GM23338 (cell line): ENCODE results near the gene CHN2. TPM values are rescaled to one million over a fixed set of nuclear protein-coding genes. Genes with fewer than 3 reads are reported as not detected.

Experiments used
- ATAC-seq: fragments of 200-7000 bp; cut with Tn5 transposase; 3 replicates; pipeline ENCODE4 v1.9.1; 2020
- DNase-seq: peaks from one replicate; pipeline ENCODE4 v3.0.0-alpha.2; 2015; ENCODE audit warnings: low spot score
- H2AFZ ChIP-seq: fragments of 200-600 bp; sonication (generic); 2 replicates; pipeline ENCODE4 v1.8.0; 2016; ENCODE audit warnings: antibody characterized with exemption, mild to moderate bottlenecking, moderate library complexity
- H3F3A ChIP-seq: fragments of 200-600 bp; sonication (generic); replicated peaks from 2 replicates; pipeline ENCODE4 v1.8.0; 2017; ENCODE audit warnings: antibody characterized with exemption, mixed run types, low read depth
- H3K27ac ChIP-seq: fragments of 200-600 bp; sonication (generic); 2 replicates; pipeline ENCODE4 v1.6.1; 2016; ENCODE audit warnings: low read depth
- H3K27me3 ChIP-seq: fragments of 200-600 bp; sonication (generic); 2 replicates; pipeline ENCODE4 v1.8.0; 2016; ENCODE audit warnings: mild to moderate bottlenecking, mixed run types, moderate library complexity; ENCODE audit not compliant: insufficient read depth
- H3K36me3 ChIP-seq: fragments of 200-600 bp; sonication (generic); 2 replicates; pipeline ENCODE4 v1.8.0; 2016; ENCODE audit warnings: mild to moderate bottlenecking; ENCODE audit not compliant: insufficient read depth
- H3K4me1 ChIP-seq: fragments of 200-600 bp; sonication (generic); 2 replicates; pipeline ENCODE4 v1.8.0; 2016; ENCODE audit warnings: mild to moderate bottlenecking, moderate library complexity; ENCODE audit not compliant: insufficient read depth
- H3K4me2 ChIP-seq: fragments of 200-600 bp; sonication (generic); 2 replicates; pipeline ENCODE4 v1.7.1; 2017; ENCODE audit warnings: mixed run types
- H3K4me3 ChIP-seq: fragments of 200-600 bp; sonication (generic); 2 replicates; pipeline ENCODE4 v1.6.1; 2016; ENCODE audit warnings: mixed run types
- H3K79me2 ChIP-seq: fragments of 200-600 bp; sonication (generic); replicated peaks from 2 replicates; pipeline ENCODE4 v1.8.0; 2017; ENCODE audit warnings: mild to moderate bottlenecking; ENCODE audit not compliant: insufficient read depth
- H3K9me2 ChIP-seq: fragments of 200-600 bp; sonication (generic); 2 replicates; pipeline ENCODE4 v1.8.0; 2017; ENCODE audit not compliant: insufficient read depth
- H4K20me1 ChIP-seq: fragments of 200-600 bp; sonication (generic); replicated peaks from 2 replicates; pipeline ENCODE4 v1.8.0; 2017; ENCODE audit warnings: mild to moderate bottlenecking; ENCODE audit not compliant: insufficient read depth
- H3K27ac Mint-ChIP-seq: 2 replicates; pipeline ENCODE4 v1.8.0; 2020; ENCODE audit warnings: inconsistent platforms, mild to moderate bottlenecking, moderate library complexity, mixed read lengths
- H3K27me3 Mint-ChIP-seq: 3 replicates; pipeline ENCODE4 v1.8.0; 2022; ENCODE audit warnings: low read depth, mild to moderate bottlenecking, moderate library complexity, mixed read lengths, inconsistent platforms; ENCODE audit not compliant: insufficient read depth, poor library complexity
- H3K36me3 Mint-ChIP-seq: 3 replicates; pipeline ENCODE4 v1.8.0; 2021; ENCODE audit warnings: low read depth, mild to moderate bottlenecking, inconsistent platforms, moderate library complexity, mixed read lengths
- H3K4me1 Mint-ChIP-seq: 3 replicates; pipeline ENCODE4 v1.8.0; 2020; ENCODE audit warnings: mild to moderate bottlenecking, inconsistent platforms, mixed read lengths
- H3K4me3 Mint-ChIP-seq: 3 replicates; pipeline ENCODE4 v1.8.0; 2021; ENCODE audit warnings: moderate library complexity, mild to moderate bottlenecking, inconsistent platforms, mixed read lengths
- H3K9me3 Mint-ChIP-seq: 3 replicates; pipeline ENCODE4 v1.8.0; 2020; ENCODE audit warnings: moderate library complexity, mild to moderate bottlenecking, inconsistent platforms, mixed read lengths
- CREB1 ChIP-seq: fragments of 250-450 bp; sonication (Bioruptor Pico); IDR thresholded peaks from 2 replicates; pipeline ENCODE4 v1.5.0; 2020; ENCODE audit warnings: low read depth, mild to moderate bottlenecking, moderate library complexity
- CTCF ChIP-seq, 2 experiments: fragments of 200-600 bp in 1 of 2; sonication (generic) in 1 of 2; conservative IDR thresholded peaks; 2 replicates each; pipeline versions ENCODE4 v1.5.1 to v1.6.1; 2016 to 2017; ENCODE audit warnings: antibody characterized with exemption in 2 of 2, low read depth in 2 of 2, mild to moderate bottlenecking in 2 of 2, moderate library complexity in 1 of 2
- ETS1 ChIP-seq: IDR thresholded peaks from 2 replicates; pipeline ENCODE4 v1.6.1; 2016; ENCODE audit warnings: antibody characterized with exemption
- EZH2 ChIP-seq: fragments of 200-600 bp; sonication (generic); IDR thresholded peaks from one replicate; pipeline ENCODE4 v1.8.0; 2017; ENCODE audit warnings: antibody characterized with exemption, mild to moderate bottlenecking, low read depth; ENCODE audit not compliant: unreplicated experiment
- EZH2phosphoT487 ChIP-seq: fragments of 200-600 bp; sonication (generic); IDR thresholded peaks from one replicate; pipeline ENCODE4 v1.8.1; 2018; ENCODE audit warnings: antibody characterized with exemption; ENCODE audit not compliant: unreplicated experiment
- JUNB ChIP-seq: IDR thresholded peaks from one replicate; pipeline ENCODE4 v1.6.1; 2016; ENCODE audit warnings: antibody characterized with exemption; ENCODE audit not compliant: unreplicated experiment
- NANOG ChIP-seq: IDR thresholded peaks from 2 replicates; pipeline ENCODE4 v1.6.1; 2016; ENCODE audit warnings: antibody characterized with exemption, borderline replicate concordance
- POLR2AphosphoS5 ChIP-seq: IDR thresholded peaks from 2 replicates; pipeline ENCODE4 v1.6.1; 2016; ENCODE audit warnings: antibody characterized with exemption, low read depth
- REST ChIP-seq: IDR thresholded peaks from one replicate; pipeline ENCODE4 v1.6.1; 2018; ENCODE audit warnings: antibody characterized with exemption; ENCODE audit not compliant: unreplicated experiment
- STAT1 ChIP-seq: IDR thresholded peaks from one replicate; pipeline ENCODE4 v1.6.1; 2016; ENCODE audit warnings: antibody characterized with exemption; ENCODE audit not compliant: unreplicated experiment
- ZNF114 ChIP-seq: fragments of 250-450 bp; sonication (Bioruptor Pico); IDR thresholded peaks from 2 replicates; pipeline ENCODE4 v1.5.0; 2020; ENCODE audit warnings: mild to moderate bottlenecking, moderate library complexity
- ZNF331 ChIP-seq: fragments of 250-450 bp; sonication (Bioruptor Pico); IDR thresholded peaks from 2 replicates; pipeline ENCODE4 v1.5.0; 2020; ENCODE audit warnings: low read depth, mild to moderate bottlenecking, moderate library complexity
- ZNF462 ChIP-seq: fragments of 250-450 bp; sonication (Bioruptor Pico); IDR thresholded peaks from 2 replicates; pipeline ENCODE4 v1.5.0; 2020; ENCODE audit warnings: mild to moderate bottlenecking, moderate library complexity
- polyA plus RNA-seq: library from polyadenylated mRNA; unstranded; fragments of >200 nt; fragmentation: Nextera tagmentation; extraction: Ambion mirVana; gene quantifications from 2 replicates; pipeline ENCODE4 v1.2.1, GENCODE V29; 2016
- total RNA-seq: library from RNA; depleted of rRNA; stranded (reverse); fragments of >200 nt; shearing (Covaris generic); gene quantifications from 2 replicates; pipeline ENCODE4 v1.2.3, GENCODE V29; 2014

Gene CHN2
- total and polyA plus RNA-seq, 2 experiments from 2014 or later: 6.1 to 7.5 TPM

GRCh38 chr7:29464753-29465152 is 270.2 kb downstream of the CHN2 start:
- no peaks in the 10 kb centered on the region for H3K36me3 Mint-ChIP-seq
- DNase-seq (no peak), ATAC-seq (no peak)
- H3K9me3 Mint-ChIP-seq: no peaks in the 10 kb centered on the region
- no peak overlapping the region for H2AFZ ChIP-seq
- H3K27ac Mint-ChIP-seq: no peak overlapping the region
- no peaks in the 10 kb centered on the region for H3K4me1 ChIP-seq
- H3K4me1 Mint-ChIP-seq: no peaks in the 10 kb centered on the region
- H3K27me3 ChIP-seq: no peaks in the 10 kb centered on the region
- H3K79me2 ChIP-seq: no peaks in the 10 kb centered on the region
- H3K4me3 Mint-ChIP-seq: no peak overlapping the region
- H4K20me1 ChIP-seq: no peaks in the 10 kb centered on the region
- H3F3A ChIP-seq: no peaks in the 10 kb centered on the region
- no peaks in the 10 kb centered on the region for H3K9me2 ChIP-seq
- no peak overlapping the region for H3K27ac ChIP-seq
- H3K27me3 Mint-ChIP-seq: no peaks in the 10 kb centered on the region
- TF ChIP-seq ZNF114 (CRISPR knock-in tag): no peak
- TF ChIP-seq EZH2: no peak
- no peak for TF ChIP-seq CREB1 (CRISPR knock-in tag)
- TF ChIP-seq ZNF462 (CRISPR knock-in tag): no peak
- TF ChIP-seq CTCF (conservative IDR thresholded peaks at IDR 0.05; ENCODE audit: low read depth in 2 of 2): no peak
- no peak for TF ChIP-seq JUNB
- TF ChIP-seq EZH2phosphoT487: no peak
- TF ChIP-seq ZNF331 (CRISPR knock-in tag): no peak
- TF ChIP-seq ETS1: no peak
- TF ChIP-seq STAT1: no peak
- TF ChIP-seq NANOG: no peak
- TF ChIP-seq POLR2AphosphoS5: no peak
- no peak for TF ChIP-seq REST
- no peaks in the 10 kb centered on the region for H3K36me3 ChIP-seq
- H3K4me3 ChIP-seq: no peak overlapping the region
- H3K4me2 ChIP-seq: no peak overlapping the region
